ENCODE results near the gene CNTNAP4. TPM values are rescaled to one million over a fixed set of nuclear protein-coding genes. Genes with fewer than 3 reads are reported as not detected.

Gene CNTNAP4

GRCh38 chr16:76598498-76598897 is 321.3 kb downstream of the CNTNAP4 start:
- 96% methylated on average over 7 of the region's 7 CpGs for WGBS
- no peaks in the 10 kb centered on the region for H3K9me3 ChIP-seq (ENCODE audit: control insufficient read depth, low read length)
- H4K8ac ChIP-seq (ENCODE audit: low read length): no peak overlapping the region
- H4K91ac ChIP-seq (ENCODE audit: low read length): no peak overlapping the region
- H2BK15ac ChIP-seq (ENCODE audit: low read depth, poor library complexity, severe bottlenecking): no peak overlapping the region
- H3K27ac ChIP-seq (ENCODE audit: low read length, poor library complexity, severe bottlenecking): no peak overlapping the region
- H3K23ac ChIP-seq (ENCODE audit: low read length in 2 of 2): no peak overlapping the region
- no peak overlapping the region for H3K4ac ChIP-seq (ENCODE audit: low read depth in 1 of 2, low read length in 2 of 2)
- no peak overlapping the region for H2AK5ac ChIP-seq (ENCODE audit: low read length, severe bottlenecking)
- no peak overlapping the region for H2BK120ac ChIP-seq (ENCODE audit: low read depth, low read length)
- no peak for DNase-seq
- H3K4me3 ChIP-seq (ENCODE audit: insufficient read depth in 1 of 2, low read depth in 1 of 2, low read length in 2 of 2): no peak overlapping the region
- H3K79me1 ChIP-seq (replicated peaks; ENCODE audit: low read length, poor library complexity, severe bottlenecking): no peaks in the 10 kb centered on the region
- H3K4me2 ChIP-seq (ENCODE audit: low read length, poor library complexity, severe bottlenecking): no peak overlapping the region
- no peaks in the 10 kb centered on the region for H3K36me3 ChIP-seq (ENCODE audit: control insufficient read depth in 1 of 2, insufficient read depth in 2 of 2, low read depth in 1 of 2, low read length in 2 of 2)
- H2AFZ ChIP-seq (ENCODE audit: low read depth, low read length): no peak overlapping the region
- no peaks in the 10 kb centered on the region for H3K4me1 ChIP-seq (ENCODE audit: control insufficient read depth, insufficient read depth, low read depth, low read length)
- no peaks in the 10 kb centered on the region for H3K27me3 ChIP-seq (ENCODE audit: control insufficient read depth in 1 of 2, insufficient read depth in 1 of 2, low read length in 2 of 2)
- H3K9ac ChIP-seq (ENCODE audit: low read length): no peak overlapping the region
- no peak overlapping the region for H3K14ac ChIP-seq (ENCODE audit: low read length in 2 of 2)
- H2BK12ac ChIP-seq (ENCODE audit: low read length in 2 of 2): no peak overlapping the region
- no peak overlapping the region for H2BK5ac ChIP-seq (ENCODE audit: low read depth, low read length, poor library complexity, severe bottlenecking)
- H3K18ac ChIP-seq (ENCODE audit: low read depth in 1 of 2, low read length in 2 of 2): no peak overlapping the region

GRCh38 chr16:76607317-76607716 is 330.1 kb downstream of the CNTNAP4 start:
- Histone ChIP-seq H2BK120ac (ENCODE audit: low read depth, low read length) (no peak overlapping the region), H3K9me3 (ENCODE audit: control insufficient read depth, low read length) (no peaks in the 10 kb centered on the region), H3K4me3 (ENCODE audit: insufficient read depth in 1 of 2, low read depth in 1 of 2, low read length in 2 of 2) (no peak overlapping the region), H3K14ac (ENCODE audit: low read length in 2 of 2) (no peak overlapping the region), H2BK15ac (ENCODE audit: low read depth, poor library complexity, severe bottlenecking) (no peak overlapping the region), H3K36me3 (ENCODE audit: control insufficient read depth in 1 of 2, insufficient read depth in 2 of 2, low read depth in 1 of 2, low read length in 2 of 2) (no peaks in the 10 kb centered on the region), H4K8ac (ENCODE audit: low read length) (no peak overlapping the region), H3K4me2 (ENCODE audit: low read length, poor library complexity, severe bottlenecking) (no peak overlapping the region), H3K23ac (ENCODE audit: low read length in 2 of 2) (no peak overlapping the region), H3K4me1 (ENCODE audit: control insufficient read depth, insufficient read depth, low read depth, low read length) (no peaks in the 10 kb centered on the region), H3K4ac (ENCODE audit: low read depth in 1 of 2, low read length in 2 of 2) (no peak overlapping the region), H3K27me3 (ENCODE audit: control insufficient read depth in 1 of 2, insufficient read depth in 1 of 2, low read length in 2 of 2) (no peaks in the 10 kb centered on the region), H2BK5ac (ENCODE audit: low read depth, low read length, poor library complexity, severe bottlenecking) (no peak overlapping the region), H3K9ac (ENCODE audit: low read length) (no peak overlapping the region), H2AFZ (ENCODE audit: low read depth, low read length) (no peak overlapping the region), H3K27ac (ENCODE audit: low read length, poor library complexity, severe bottlenecking) (no peak overlapping the region), H3K79me1 (replicated peaks; ENCODE audit: low read length, poor library complexity, severe bottlenecking) (no peaks in the 10 kb centered on the region), H4K91ac (ENCODE audit: low read length) (no peak overlapping the region), H2AK5ac (ENCODE audit: low read length, severe bottlenecking) (no peak overlapping the region), H3K18ac (ENCODE audit: low read depth in 1 of 2, low read length in 2 of 2) (no peak overlapping the region), H2BK12ac (ENCODE audit: low read length in 2 of 2) (no peak overlapping the region)
- no peak for DNase-seq
- WGBS: 96% methylated on average over 3 of the region's 4 CpGs

Small RNAs within 50 kb of the gene (small RNA-seq; reads per million reads assigned to genes)
- not detected for gene RF00133 (ENCODE audit: low read depth)
- gene RN7SKP233 (ENCODE audit: low read depth): not detected

Data from mesenchymal stem cell (in vitro differentiated cells and primary cell).